ENCODE measurements around the gene SLC25A51.

Gene SLC25A51

DNA sequence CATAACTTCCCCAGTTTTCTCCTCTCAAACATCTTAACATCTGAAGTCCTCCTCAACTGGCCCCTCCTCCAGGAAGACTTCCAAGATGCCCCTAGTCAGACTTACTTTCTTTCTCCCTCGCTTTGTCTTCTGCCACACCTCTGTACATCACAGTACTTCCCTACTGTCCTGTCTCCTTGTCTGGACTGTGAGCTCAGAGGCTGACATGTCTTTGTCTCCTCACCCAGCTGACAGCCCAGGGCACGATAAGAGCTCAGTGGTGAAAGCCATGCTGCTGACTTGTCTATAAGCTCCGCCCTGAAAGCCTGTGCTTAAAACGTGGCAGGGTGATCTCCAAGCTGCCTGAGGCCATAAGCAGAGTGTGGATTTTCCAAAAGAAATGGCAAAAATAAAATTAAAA, 33.0 kb upstream of the SLC25A51 start:
- DNase-seq (ENCODE audit: low spot score) = no peak

DNA sequence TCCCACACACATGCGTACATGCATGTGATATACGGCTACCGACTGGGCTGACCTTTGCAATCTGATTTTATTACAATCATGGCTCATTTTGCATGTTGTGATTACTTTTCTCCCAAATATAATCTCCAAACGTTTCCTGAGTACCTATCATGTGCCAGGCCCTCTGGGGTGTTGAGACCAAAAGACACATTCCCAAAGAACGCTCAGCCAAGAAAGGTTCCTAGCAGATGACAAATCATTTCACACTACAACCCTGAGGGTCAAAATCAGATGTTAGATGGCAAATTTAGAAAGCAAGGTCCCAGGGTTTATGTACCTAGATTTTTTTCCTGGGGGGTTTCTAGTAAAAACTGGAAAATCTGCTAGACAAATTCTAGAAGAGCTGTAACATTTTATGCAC, 32.4 kb upstream of the SLC25A51 start:
- no peak for DNase-seq (ENCODE audit: low spot score)

GRCh38 chr9:37935096-37935495, 31.2 kb upstream of the SLC25A51 start:
- no peak for DNase-seq (ENCODE audit: low spot score)

- no peak for DNase-seq (ENCODE audit: low spot score)
Observed at GRCh38 chr9:37931592-37931991, 27.7 kb upstream of the SLC25A51 start.

DNA sequence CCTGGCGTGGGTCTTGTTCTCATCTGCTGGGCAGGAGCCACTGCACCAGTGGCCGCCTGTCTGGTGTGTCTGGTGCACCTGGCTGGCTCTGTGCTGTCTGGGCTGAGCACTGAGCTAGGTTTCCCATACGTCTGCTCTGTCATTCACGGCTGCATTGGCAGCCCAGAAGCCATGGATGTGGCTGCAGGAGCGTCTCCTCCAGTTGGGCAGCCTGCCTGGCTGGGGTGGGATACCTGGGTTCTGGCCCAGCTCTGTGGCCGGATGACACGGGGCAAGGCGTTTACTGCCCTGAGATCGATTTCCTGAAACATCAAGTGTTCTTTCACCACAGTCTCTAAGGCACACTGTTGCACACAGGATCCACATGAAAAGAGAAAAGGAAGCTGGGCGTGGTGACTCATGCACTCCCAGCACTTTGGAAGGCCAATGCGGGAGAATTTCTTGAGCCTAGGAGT, 25.5 kb upstream of the SLC25A51 start:
- DNase-seq (ENCODE audit: low spot score) = no peak

- no peak for DNase-seq (ENCODE audit: low spot score)
Observed at GRCh38 chr9:37928552-37929430, 24.9 kb upstream of the SLC25A51 start.

GRCh38 chr9:37927601-37928551, 23.9 kb upstream of the SLC25A51 start:
- DNase-seq (ENCODE audit: low spot score) = no peak

DNA sequence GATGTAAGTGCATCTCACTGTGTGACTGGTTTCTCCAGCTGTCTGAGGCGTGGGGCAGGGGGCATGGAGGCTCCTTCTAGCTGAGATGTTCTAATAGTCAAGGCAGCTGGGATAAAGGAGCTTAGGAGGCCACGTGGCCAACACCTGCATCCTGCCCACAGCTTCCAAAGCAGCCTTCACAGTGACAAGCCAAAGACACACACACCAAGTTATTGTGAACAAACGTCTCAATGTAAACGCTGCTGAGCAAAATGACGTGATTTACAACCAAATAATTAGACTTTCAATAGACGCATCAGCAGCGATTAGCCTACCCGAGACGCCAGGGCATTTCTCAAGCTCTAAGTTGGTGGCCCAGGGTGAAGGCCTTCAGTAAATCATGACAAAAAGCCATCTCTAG, 23.2 kb upstream of the SLC25A51 start:
- DNase-seq (ENCODE audit: low spot score) = no peak

GRCh38 chr9:37926737-37927118, 22.8 kb upstream of the SLC25A51 start:
- DNase-seq (ENCODE audit: low spot score) = no peak

GRCh38 chr9:37925786-37926736, 22.1 kb upstream of the SLC25A51 start:
- no peak for DNase-seq (ENCODE audit: low spot score)

DNA sequence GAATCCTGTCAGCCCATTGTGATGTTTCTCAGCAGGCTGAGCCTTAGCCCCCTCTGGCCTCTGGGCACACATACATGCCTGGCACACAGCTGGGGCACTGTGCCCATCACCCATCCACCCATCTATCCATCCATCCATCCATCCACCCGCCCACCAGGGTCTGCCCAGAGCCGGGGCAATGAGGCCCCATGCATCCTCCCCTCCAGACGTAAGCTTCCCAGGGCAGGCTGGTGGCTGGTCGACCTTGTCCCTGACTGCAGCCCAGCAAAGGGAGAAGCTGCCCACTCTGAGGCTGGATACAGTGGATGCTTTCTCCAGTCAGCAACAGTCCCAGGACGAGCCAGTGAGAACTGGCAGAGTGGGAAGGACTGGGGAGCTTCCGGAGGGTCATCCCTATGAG, 21.1 kb upstream of the SLC25A51 start:
- DNase-seq (ENCODE audit: low spot score) = no peak

DNA sequence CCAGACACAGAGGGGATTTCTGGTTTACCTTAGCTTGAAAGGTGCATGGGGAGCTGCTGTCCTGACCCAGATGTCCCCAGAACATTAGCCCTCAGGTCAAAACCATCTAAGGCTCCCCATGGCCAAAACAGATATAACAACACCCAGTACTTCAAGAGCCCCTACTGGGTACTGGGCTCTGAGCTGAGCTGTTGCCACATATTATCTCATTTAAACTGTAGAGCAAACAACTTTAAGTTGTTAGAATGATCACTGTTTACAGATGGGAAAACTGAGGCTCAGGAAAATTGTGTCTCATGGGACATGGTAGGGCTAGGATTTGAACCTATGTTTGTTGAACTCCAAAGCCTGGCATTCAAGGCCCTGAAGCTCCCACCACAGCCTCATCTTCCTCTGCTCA, 20.6 kb upstream of the SLC25A51 start:
- no peak for DNase-seq (ENCODE audit: low spot score)

DNA sequence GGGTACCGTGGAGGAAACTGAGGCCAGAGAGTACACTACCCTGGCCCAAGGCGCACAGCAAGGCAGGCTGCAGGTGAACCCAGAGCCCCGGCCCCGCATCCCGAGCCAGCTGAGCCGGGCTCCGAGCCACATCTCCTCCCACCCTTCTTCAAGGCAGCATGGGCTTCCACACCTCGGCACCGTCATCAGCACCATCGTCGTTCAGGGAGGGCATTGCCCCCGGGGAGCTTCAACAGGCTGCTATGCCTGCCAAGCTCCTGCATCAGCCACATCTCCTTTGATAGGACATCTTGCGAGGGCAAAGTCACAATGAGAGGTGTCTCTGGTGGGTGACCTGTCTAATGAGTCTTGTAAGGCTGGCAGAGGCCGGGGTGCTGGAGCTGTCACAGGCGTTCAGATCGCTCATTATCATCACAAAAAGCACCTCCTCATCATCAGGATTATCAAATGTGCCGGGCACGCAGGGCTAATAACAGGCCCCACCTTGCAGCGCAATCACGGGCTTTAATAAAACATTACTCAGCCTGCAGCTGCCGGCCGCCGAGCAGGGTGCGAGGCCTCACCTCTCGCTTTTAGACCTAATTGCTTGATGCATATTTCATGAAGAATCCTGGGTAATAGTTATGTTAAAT, 20.0 kb upstream of the SLC25A51 start:
- DNase-seq (ENCODE audit: low spot score) = no peak

DNA sequence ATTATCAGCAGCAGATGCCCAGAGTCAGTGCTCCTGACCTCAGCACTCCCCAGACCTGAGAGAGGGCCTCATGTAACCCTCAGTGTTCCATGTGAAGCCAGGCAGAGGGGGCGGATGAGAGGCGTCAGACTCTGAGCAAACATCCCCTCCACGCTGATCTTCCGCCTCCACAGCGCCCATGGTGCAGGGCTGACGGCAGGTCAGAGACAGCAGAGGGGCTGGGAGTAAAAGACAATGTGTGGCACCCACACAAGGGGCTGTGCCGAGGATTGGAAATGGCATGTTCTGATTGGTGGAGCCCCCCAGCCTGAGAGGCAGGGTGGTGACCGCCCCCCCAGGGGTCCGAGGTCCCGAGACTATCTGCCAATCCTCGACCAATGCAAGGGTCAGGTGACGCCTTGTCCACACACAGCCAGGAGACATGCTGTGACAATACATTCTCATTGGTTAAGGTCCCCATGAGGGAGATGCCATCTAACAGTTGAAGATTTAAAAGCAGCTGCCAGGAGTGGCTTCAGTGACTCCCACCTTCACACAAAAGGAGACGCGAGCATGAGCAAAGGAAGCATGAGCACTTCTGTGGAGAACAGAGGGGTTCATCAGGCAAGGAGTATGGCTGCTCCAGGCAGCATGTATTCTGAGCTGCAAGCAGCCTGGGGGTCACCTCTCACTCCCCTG, 19.3 kb upstream of the SLC25A51 start:
- DNase-seq (ENCODE audit: low spot score) = no peak

GRCh38 chr9:37922363-37923117, 18.6 kb upstream of the SLC25A51 start:
- no peak for DNase-seq (ENCODE audit: low spot score)

- no peak for DNase-seq (ENCODE audit: low spot score)
Observed at GRCh38 chr9:37921546-37922300, 17.8 kb upstream of the SLC25A51 start.

DNA sequence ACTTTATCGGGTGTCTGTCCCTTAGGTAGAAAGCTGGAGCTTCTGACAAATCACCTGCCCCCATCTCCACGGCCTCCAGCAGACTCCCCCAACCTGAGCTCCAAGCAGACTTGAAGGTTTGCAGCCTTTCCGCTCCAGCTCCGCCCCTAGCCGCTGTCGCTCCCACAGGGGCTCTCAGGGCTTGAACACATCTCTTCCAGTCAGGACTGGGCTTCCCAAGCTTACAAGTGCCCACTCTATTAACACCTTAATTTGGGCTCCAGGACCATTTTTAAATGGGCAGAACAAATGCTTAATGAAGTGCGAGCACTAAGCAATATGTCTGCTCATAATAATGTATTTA, 17.2 kb upstream of the SLC25A51 start:
- no peak for DNase-seq (ENCODE audit: low spot score)

GRCh38 chr9:37920471-37921167, 16.7 kb upstream of the SLC25A51 start:
- DNase-seq (ENCODE audit: low spot score) = no peak

DNA sequence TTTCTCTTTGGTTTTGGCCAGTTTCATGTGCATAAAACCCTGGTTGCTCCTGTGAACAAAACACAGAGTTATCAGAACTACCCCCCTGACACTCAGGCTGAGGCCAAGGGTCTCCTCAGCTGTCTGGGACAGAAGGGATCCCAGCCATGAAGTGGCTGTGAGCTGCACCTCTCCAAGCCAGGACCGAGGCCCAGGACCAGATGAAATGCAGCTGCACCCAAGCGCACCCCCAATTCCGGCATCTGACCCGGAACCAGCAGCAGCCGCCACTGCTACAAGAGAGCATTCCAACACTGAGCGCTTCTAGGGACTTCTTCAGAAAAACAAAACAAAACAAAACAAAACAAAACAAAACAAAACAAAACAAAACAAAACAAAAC, 16.0 kb upstream of the SLC25A51 start:
- no peak for DNase-seq (ENCODE audit: low spot score)
